HPDE6-E6E7 (cell line): ENCODE measurements around the gene SLC8A3.
"Not testable (repeated sequence)": the region's sequence is repeated elsewhere in the genome, so short reads cannot be mapped to it uniquely, and the experiment has no call there.

Source experiments
- DNase-seq: peaks from one replicate; pipeline ENCODE4 v3.0.0; 2011; ENCODE audit warnings: missing footprints; ENCODE audit errors: extremely low spot score

The SLC8A3 gene

DNA sequence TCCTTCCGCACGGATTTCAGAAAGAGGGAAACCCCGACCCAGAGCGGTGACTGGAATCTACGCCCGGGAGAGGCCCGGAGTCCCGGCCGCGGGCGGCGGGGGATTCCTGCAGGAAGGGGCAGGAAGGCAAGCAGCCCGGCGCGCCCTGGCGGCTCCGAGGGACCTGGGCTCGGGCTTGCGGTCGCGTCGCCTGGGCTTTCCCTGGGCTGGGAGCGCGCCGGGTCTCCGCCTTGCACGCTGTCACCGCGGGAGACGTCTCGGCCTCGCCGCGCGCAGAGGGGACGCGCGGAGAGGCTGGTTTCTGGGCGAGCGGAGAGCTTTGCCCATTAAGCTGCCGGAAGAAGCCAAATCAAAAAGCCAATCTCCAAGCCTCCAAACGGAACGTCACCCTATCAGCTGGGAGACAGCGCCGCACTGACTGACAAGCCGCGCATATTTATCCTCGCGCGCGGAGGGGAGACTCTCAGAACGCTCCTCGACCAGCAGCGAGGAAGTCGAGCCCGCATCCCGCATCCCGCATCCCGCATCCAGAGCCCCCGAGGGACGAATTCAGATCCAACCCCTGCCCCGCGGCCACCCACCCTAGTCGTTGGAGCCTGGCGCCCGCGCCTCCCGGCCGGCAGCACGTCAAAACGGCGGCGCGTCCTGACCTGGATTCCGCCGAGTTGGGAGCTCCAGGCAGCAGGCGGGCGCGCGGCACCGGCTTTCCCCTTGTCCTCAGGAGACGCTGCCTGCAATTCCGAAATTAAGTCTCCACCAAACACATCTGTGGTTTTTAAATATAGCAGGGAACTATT, at the start of gene SLC8A3:
SLC8A3 (minus strand) TSS at position 293 of the 797 bp plus-strand sequence. CDS start 20,529 bp downstream, outside the sequence.
- DNase-seq: no peak

DNA sequence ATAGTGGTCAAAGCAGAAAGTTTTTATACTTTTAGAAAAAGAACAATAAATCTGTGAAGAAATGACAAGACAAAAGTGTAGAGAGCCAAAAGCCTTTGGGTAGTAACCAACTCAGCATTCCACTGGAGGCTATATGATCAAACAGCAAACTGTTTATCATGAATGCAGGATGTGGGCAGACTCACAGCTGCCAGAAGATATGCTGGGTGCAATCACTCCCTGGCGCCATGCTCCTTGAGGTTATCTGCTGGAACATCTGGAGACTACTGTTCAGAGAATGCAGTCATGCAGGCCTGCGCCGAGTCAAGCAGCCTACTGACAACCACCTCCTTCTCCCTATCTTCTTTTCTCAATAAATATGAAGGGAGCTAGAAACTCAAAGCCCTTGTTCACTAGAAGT, 49.0 kb upstream of the SLC8A3 start:
- DNase-seq: no peak

- DNase-seq: no peak
Measured at GRCh38 chr14:70234066-70234950, 45.6 kb upstream of the SLC8A3 start.

DNA sequence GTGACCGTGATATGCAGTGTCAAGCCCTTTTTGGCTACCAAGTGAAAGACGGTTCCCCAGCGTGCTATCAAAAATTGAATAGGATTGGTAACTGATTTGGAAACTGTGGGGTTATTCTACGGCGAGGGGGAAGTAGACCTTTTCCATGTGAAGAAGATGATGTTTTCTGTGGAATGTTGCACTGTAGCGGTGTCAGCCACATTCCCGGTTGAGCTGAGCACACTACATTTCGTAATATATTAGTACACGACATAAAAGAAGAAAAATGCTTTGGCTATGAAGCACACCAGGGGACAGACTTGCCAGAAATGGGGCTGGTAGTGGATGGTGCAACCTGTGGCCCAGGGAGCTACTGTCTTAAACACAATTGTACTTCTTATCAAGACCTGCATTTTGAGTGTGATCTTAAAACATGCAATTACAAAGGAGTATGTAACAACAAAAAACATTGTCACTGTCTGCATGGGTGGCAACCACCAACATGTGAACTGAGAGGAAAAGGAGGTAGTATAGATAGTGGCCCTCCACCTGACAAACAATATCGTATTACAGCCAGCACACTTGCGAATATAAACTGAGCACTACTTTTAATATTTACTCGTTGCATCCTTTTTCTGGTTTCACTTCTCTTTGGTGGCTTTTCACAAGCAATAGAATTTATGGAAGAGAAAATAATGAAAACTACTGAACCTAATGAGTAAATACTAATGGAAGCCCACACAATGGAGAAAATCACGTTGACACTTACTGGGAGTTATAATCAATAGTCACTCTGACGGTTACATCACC, 43.2 kb upstream of the SLC8A3 start:
- not testable (repeated sequence) for DNase-seq

- not testable (repeated sequence) for DNase-seq
Measured at GRCh38 chr14:70229877-70230640, 41.3 kb upstream of the SLC8A3 start.

- no peak for DNase-seq
Measured at GRCh38 chr14:70213721-70214282, 25.1 kb upstream of the SLC8A3 start.

DNA sequence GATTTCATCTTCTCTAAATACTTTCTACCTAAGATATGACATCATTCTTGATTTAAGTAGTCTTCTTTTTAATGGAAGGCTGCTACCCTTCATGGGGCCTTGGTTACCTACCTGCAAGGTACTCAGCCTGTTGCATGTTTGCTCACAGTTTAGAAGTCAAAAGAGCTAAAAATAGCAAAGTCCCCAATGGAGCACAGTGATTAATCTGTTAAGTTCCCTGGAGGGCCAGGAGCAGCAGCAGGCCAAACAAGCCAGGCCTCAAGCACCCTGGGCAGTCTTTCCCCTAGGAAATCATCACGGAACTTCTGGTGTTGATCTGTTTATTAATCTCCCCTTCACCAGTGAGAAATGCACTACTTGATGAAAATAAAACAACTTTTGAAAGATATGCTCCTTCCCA, 24.0 kb upstream of the SLC8A3 start:
- no peak for DNase-seq

DNA sequence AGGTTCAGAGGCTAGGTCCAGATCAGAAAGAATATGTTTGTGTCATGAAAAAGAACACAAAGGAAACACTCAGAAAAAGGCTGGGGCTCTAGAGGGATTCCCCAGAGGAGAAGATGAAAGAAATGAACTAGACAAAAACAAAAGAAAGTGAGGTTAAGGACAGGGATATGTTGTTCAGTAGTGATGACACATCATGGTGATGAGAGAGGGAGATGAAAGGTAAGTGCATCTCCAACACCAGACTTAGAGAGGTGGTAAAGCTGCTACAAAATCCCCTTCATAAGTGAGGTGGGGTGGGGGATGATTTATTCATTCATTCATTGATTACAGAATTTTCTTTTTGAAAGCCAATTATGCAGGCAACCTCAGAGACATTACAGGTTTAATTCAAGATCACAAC, 19.6 kb upstream of the SLC8A3 start:
- DNase-seq: no peak

GRCh38 chr14:70203686-70204085, 14.9 kb upstream of the SLC8A3 start:
- DNase-seq: no peak

- no peak for DNase-seq
Measured at GRCh38 chr14:70201994-70202393, 13.2 kb upstream of the SLC8A3 start.

GRCh38 chr14:70193396-70193795, 4.6 kb upstream of the SLC8A3 start:
- DNase-seq: no peak

GRCh38 chr14:70192915-70193314, 4.2 kb upstream of the SLC8A3 start:
- no peak for DNase-seq

DNA sequence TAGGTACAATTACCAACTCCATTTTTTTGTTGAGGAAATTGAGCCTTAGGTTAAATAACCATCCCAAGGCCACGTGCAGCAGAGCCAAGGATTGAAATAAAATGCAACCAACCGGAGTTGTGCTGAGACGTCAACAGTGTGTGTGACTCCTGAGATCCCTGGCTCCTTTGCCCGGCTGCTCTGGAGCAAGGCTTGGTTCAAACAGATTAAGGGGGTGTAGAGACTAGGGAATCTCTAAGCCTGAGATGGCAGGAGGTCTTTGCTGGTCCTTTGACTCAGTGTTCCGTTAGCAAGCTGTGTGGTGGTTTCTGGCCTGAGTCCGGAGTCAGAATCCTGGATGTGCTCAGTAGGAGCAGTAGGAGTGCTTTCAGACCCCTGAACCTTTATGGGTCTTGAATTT, 1.4 kb upstream of the SLC8A3 start:
- DNase-seq: no peak

DNA sequence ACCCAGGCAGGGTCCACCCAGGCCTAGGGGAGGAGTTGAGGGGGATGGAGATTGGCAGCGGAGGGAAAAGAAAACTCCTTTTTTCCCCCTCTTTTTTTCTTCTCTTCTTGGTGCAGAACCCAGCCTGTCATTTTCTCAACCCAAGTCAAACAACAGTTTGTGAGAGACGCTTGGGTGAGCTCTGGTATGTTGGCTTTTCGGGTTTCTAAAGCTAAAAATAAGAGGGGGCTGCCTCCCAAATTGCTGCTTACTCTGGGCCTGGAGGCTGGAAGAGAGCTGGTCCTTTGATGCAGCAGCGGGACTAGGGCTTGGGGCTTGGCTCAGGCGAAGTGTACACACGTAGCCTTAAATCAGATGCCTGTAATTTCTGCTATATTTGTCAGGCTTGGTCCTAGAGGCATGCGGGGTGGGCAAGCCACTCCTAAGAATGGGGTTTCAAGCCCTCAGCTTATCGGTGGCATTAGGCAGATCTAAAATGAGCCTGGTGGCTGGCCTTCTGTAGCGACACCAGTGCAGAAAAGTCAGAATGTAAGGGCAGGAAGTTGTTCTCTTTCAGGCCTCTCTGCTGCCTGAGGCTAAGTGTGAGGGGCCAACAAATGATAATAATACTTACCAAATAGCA, 816 bp upstream of the SLC8A3 start:
- DNase-seq: no peak

DNA sequence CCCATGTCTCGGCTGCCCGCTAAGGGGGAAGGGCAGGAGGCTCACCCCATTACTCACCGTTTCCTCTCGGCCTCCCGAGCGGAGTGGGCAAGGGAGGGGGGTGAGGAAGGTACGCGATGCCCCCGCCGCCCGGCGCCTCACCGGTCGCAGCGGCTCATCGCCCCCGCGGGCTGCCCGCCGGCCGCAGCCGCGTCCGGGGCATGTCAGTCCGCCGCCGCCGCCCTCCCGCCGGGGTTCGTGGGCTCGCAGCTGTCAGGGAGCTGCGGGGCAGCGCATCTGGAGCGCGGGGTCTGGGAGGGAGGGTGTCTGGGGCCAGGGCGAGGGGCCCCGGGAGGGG, 461 bp downstream of the SLC8A3 start:
- DNase-seq: no peak

- no peak for DNase-seq
Measured at GRCh38 chr14:70186900-70187451, 1.8 kb downstream of the SLC8A3 start.

GRCh38 chr14:70183991-70184390, 4.8 kb downstream of the SLC8A3 start:
- no peak for DNase-seq

- DNase-seq: no peak
Measured at GRCh38 chr14:70181276-70181675, 7.5 kb downstream of the SLC8A3 start.

DNA sequence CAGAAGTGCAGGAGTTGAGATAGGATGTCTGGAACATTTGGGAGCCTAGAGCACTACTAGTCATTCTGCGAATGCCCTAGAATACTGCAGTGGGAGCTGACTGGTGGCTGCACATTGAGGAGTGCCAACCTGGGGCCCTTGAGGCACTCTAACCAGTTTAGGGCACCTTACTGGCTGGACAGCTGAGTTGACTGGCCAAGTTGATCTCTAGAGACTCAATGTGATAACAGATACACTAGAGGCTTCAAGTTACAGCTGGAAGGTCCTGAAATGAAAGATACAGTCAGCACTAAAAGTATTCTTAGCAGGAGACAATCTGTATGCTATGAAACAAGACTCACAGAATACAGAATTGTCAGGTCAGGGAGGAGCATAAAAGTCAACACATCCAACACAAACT, 8.0 kb downstream of the SLC8A3 start:
- DNase-seq: no peak

DNA sequence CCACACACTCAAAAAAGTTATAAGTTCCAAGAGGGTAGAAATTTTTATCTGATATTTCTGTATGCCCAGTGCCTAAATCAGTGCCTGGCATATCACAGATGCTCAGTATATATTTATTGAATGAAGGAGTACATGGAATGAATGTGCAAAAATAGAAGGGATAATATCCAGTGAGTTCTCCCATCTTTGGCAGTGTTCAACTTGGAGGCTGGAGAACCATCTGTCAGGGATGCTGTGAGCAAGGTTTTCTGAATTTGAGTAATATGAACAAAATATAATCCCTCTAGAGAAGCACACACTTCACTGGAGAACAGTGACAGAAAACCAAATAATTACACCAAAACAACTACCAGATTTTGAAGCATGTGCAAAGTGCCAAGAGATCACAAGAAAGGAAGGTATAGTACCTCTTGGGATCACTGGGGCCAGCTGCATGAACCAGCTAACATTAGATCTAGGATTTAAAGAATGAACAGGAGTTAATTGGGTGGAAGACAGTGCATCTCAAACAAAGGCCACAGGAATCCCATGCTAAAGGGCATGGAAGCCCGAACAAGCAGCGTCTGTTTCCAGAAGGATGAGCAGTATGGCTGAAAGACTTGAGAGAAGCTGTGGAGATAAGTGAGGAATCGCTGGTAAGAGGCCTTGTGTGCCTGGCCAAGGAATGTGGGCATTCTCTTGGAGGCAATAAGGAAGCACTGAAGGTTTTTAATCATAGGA, 11.5 kb downstream of the SLC8A3 start:
- DNase-seq: no peak
